Measurements from ENCODE around the gene GGCT.
"Not testable (repeated sequence)": the region's sequence is repeated elsewhere in the genome, so short reads cannot be mapped to it uniquely, and the experiment has no call there.

Gene GGCT

DNA sequence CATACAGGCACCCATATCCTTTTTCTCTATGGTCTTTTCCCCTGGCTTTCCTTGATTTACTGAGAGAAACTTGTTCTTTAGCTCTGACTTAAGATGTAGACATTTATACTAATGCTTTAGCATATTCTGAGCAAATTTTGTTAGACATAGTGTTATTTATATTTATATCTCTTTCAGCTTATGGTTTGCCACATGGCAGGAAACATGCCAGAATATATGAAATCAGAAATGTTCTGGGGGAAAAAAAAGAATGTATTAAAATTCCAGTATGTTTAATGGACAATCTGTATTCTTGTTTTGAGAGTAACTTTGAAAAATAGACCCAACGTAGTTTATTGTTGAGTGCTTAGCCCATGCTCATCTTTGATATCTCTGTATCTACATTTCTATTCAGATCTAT is 10.1 kb upstream of the GGCT start:
- no peak for DNase-seq

DNA sequence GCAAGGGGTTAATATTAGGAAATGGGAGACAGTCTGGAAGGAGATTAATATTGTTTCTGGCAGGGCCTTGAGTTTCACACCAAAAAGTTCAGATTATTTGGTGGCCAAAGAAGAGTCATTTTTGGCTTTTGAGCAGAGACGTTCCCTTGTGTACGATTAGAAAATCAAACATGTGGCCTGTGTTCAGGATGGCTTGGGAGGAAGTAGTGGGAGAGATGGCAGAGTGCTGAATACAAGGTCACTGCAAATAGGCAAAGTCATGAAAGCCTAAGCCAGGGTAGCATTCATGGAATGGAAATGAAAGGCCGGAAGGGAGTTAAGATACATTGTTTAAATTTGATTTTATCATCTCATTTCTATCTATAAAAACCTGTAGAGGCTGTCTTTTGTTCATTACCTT is 9.5 kb upstream of the GGCT start:
- DNase-seq: no peak

DNA sequence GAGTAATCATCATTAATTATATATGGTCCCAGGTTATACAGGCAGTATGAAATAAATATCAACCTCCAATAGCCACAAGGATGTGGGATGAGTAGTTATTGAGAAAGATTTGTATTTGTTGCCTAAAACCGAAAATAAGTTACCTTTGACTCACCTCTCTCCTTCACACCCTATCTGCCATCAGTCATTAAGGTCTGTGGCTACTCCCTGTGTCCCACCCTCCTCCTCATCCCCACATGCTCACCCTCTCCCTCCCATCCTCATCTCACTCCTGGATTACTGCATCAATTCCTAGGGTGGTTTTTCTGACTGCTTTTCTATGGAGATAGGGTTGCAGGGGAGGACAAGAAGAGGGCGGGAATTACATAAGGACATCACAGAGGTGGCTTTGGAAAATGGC is 9.1 kb upstream of the GGCT start:
- DNase-seq: no peak

DNA sequence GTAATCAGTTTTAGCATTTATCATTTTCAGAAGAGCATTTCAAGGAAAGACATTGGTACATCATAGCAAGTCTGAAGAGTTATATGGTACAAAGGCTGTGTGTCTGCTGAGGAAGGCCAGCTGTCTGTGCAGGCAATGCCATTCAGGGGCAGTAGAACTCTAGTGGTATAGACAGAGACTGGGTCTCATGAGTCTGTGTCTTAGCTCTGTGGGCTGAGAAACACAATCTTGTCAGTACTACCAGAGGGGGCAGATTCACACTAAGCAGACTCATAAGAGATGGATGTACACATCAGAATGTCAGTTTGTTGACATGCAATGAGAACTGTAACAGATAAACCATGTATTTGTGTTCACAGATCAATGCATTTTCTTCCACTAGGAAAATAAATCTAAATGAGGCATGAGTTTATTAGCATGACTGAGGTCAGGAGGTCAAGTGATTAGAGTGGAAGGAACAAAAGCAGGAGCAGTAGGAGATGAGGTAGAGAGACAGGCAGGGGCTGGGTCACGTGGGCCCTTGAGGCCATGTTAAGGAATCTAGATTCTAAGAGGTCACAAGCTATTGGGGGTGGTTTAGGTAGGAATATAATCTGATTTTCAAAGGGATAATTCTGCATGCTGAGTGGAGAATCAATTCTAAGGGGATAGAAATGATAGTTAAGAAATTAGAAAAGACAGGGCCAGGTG is 7.5 kb upstream of the GGCT start:
- no peak for DNase-seq

DNA sequence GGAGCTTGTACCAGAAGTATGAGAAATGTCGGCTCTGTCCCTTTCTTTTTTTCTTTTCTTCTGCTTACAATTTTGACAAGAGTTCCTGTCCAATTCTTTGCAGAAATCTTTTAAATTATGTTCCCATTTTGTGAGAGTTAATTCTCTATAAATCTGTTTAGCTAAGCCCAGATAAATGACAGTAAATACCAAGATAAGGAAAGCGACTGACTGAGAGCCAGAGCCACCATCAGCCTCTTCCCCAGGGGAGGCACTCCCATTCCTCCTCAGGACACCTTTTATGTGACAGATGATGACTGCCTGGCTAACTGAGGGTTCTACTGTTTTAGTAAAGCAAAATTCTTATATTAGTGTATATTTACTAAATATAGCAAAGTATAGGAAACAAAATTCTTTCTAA is 6.9 kb upstream of the GGCT start:
- DNase-seq: no peak

DNA sequence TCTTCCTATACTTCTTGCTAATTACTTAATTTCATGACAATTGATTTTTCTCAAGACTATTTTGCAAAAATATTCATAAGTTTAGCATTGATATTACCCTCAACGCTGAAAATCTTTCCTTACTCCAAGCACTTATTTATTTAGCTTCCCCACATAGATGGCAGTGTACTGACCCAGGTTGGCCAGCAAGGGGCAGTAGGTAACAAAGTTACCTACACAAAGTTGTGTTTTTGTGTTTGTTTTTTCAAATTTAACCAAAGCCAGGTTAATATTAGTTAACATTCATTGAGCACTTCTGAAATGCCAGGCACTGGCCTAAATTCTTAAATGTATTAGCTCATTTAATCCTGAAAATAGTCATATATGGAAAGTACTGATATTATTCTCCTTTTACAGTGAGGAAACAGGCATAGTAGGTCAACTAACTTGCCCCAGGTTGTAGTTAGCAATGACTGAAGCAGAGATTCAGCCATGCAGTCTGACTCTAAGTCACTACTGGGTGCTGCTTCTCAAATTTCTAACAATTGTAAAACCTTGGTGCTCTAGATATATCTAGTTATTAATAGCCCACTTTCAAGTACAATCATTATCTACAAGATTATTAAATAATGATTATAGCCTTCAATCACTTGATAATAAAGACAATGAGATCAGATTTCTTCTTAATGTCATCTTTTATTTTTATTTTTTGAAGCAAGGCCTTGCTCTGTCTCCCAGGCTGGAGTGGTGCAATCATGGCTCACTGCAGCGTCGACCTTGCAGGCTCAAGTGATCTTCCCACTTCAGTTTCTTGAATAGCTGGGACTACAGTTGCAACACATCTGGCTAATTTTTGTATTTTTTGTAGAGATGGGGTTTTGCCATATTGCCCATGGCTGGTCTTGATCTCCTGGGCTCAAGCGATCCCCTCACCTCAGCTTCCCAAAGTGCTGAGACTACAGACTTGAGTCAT is 5.8 kb upstream of the GGCT start:
- DNase-seq: peak; percentile 24

DNA sequence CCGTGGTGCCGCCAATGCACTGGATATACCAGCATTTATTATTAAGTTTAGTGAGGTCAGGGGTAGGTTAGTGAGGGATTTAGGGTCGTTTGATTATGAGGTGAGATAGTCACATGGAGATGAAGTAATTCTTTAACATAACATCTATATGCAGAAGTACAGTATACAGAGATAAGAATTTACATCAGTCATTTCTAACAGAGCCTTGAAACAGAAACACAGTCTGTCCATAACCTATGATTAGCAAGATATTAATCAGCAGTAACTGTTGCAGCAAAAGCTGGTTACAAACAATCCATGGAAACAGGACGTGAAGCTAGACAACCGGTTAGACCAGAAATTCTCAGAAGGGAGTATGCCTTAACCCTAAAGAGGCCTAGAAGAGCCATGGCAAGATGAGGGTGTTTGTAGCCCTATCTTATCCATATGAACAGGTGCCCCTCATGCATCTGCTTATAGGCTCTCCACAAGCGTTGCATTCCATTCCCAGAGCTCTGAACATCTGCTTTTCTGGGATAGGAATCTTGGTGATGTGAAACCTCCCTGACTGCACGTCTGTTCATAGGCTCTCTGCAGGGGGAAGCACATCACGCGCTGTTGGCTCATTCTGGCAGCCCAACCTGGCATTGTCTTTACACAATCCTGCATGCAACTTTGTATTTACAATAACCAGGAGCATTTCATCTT is 4.7 kb upstream of the GGCT start:
- DNase-seq: not testable (repeated sequence)

DNA sequence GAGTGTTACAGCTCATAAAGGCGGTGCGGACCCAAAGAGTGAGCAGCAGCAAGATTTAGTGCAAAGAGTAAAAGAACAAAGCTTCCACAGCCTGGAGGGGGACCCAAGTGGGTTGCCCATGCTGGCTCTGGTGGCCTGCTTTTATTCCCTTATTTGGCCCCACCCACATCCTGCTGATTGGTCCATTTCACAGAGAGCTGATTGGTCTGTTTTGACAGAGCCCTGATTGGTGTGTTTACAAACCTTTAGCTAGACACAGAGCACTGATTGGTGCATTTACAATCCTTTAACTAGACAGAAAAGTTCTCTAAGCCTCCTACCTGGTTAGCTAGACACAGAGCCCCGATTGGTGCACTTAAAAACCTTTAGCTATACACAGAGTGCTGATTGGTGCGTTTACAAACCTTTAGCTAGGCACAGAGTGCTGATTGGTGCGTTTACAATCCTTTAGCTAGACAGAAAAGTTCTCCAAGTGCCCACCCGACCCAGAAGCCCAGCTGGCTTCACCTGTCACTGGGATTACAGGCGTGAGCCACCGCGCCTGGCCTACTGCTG is 2.8 kb upstream of the GGCT start:
- DNase-seq: not testable (repeated sequence)

DNA sequence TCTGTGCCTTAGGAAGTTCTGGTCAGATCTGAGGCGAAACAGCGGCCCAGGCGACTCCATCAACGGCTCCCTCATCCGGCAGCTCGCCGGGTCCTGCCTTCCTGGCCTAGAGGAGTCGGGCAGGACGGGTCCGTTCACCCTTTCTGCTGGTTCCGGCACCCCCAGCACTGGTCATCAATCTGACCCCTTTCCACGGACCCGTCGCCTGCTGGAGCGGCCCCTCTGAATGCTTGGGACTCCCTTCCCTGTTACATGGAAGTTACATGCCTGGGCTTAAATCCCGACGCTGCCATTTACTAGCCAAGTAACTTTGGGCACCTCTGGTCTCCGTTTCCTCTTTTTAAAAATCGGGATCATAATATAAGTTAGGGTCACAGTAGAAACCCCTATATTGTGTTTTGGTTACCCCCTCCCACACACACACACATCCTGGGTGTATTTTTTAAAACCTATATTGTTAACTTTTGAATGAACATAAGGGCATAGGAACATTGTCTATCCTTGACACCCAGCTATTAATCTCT is 607 bp upstream of the GGCT start:
- DNase-seq: no peak

DNA sequence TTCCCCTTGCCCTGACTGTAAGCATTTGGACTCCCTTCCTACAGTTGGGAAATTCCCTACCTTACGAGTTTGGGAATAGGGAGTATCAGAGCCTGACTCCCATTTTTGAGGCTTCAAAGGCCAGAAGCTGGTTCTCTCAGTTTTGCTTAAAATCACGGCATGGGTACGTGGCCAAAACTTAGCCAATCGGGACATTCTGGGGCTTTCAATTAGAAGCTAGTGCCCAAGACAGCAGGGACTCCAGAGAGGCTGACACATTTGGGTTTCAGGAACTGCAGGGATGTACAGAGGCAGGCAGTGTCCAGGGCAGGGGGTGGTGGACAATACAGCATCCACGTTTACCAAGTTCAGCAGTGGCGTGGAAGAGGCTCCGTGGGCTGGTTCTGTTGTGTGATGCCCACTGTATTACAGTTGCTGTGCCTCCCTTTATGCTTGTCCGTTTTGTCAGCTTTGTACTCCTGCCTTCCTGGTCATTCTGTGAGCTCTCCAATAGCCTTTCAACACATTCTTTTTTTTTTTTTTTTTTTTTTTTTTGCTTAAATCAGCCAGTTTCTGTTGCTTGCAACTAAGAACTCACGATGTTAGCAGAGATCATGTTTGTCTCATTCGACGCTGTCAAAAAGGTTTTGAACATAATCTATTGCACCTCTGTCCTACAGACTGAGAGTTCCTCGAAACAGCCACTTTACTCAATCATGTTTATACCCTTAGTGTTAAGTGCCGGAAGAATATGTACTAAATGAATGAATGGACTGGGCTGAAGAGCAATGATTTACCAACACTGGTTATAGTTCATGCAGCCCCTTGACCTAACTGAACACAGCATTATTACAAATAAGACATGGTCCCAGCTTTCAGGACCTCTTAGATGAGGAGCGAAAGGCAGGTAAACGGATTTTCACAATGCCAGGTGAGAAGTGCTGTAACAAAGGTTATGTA is 1.1 kb downstream of the GGCT start:
- no peak for DNase-seq

DNA sequence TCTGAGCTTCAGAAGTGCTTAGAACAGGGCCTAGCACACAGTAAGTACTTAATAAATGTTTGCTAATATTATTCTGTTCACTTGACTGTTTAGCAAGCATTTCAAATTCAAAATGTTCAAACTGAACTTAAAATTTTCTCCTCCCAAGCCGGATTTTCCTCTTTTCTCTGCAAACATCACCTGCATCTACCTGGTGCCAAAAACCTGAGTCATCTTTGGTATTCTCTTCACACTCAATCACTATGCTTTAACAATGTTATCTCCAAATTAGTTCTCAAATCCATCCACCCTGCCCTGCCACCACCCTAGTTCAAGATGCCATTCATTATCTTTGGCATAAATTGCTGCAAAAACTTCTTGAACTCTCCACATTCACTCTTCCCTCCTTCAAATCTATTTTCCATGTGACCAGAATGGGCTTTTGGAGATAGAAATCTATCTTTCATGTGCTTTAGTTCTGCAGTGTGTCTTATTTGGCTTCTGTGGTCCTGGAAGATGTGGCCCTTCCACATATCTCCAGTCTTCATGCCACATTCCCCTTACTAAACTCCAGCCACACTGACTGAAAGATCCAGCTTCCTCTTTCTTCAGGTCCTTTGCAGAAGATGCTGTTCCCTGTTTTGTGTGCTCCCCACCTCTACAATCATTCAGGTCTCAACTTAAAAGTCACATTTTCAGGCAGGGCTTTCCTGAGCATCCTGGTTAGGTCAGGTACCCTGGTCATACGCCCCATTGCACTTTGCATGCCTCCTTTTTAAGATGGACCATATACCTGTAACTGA is 2.0 kb downstream of the GGCT start:
- no peak for DNase-seq

DNA sequence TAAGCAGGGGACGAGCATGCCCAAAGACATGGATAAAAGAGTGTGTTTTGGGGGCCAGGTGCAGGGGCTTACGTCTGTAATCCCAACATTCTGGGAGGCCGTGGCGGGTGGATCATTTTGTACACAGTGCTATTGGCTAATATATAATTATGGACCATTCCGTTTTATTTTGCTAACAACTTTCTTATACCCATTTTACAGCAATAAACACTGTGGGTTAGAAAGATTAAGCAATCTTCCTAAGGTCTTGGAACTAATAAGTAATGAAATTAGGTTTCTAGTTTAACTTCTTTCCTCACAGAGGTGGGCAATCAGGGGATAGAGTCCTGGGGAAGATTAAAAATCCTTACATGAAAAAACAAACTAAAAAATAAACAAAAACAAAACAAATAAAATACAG is 3.4 kb downstream of the GGCT start:
- DNase-seq: no peak

DNA sequence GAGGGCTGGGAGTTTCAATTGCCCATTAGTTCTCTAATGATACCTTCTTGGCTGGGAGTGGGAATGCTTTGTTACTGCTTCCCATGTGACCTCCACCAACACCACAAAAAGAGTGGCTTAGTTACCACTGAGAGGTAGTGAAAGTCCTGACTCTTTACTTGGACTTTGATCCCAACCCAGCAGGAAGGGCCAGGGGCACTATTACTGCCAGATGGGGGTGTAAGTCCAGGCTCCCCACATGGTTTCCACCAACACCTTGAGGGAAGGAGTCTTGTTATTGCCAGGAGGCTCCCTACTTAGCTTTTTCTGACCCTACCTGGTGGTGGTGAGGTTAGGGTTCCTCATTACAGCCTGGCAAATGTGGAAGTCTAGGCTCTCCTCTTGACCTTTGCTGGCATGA is 11.4 kb downstream of the GGCT start:
- no peak for DNase-seq

DNA sequence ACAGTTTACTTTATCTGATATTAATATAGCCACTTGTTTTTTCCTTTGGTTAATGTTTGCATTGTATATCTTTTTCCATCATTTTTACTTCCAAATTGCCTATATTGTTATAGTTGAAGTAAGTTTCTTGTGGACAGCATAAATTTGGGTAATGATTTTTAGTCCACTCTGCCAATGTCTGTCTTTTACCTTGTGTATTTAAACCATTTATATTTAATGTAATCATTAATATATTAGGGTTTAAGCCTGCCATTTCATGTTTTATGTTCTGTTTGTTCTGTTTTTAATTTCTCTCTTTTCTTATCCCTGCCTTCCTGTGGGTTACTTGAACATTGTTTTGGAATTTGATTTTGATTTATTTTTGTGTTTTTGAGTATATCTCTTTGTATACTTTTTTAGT is 13.2 kb downstream of the GGCT start:
- no peak for DNase-seq

DNA sequence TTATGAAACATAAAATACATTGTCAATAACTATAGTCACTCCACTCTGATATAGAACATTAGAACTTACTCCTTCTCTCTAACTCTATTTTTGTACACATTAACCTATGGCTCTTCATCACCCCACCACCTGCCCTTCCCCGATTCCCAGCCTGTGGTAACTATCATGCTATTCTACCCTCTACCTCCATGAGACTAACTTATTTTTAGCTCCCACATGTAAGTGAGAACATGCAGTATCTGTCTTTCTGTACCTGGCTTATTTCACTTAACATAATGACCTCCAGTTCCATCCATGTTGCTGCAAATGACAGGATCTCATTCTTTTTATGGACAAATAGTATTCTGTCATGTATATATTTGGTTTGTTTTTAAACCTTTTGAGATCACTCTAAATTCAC is 17.3 kb downstream of the GGCT start:
- no peak for DNase-seq

DNA sequence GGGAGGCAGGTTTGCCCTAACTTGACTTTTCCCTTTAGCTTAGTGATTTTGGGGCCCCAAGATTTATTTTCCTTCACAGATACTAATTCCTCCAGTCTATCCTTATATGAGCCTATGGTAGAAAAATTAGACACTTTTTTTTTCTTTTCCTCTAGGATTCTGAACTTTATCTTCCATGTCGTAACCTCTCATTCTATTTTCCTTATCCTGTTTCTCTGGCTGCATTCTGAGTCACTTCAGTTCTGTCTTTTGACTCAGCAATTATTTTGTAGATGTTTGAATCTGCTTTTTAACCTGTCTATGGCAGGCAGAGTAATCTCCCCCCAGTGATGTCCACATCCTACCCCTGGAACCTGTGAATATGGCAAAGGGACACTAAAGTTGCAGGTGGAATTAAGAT is 19.0 kb downstream of the GGCT start:
- DNase-seq: no peak

DNA sequence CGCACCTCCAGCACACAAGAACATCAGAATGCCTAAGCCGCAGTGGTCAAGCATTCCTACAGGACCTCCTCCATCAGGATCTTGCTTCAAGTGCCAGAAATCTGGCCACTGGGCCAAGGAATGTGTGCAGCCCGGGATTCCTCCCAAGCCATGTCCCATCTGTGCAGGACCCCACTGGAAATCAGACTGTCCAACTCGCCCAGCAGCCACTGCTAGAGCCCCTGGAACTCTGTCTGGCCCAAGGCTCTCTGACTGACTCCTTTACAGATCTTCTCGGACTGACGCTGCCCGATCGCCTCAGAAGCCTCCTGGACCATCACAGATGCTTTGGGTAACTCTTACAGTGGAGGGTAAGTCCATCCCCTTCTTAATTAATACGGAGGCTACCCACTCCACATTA is 23.2 kb downstream of the GGCT start:
- DNase-seq: not testable (repeated sequence)

DNA sequence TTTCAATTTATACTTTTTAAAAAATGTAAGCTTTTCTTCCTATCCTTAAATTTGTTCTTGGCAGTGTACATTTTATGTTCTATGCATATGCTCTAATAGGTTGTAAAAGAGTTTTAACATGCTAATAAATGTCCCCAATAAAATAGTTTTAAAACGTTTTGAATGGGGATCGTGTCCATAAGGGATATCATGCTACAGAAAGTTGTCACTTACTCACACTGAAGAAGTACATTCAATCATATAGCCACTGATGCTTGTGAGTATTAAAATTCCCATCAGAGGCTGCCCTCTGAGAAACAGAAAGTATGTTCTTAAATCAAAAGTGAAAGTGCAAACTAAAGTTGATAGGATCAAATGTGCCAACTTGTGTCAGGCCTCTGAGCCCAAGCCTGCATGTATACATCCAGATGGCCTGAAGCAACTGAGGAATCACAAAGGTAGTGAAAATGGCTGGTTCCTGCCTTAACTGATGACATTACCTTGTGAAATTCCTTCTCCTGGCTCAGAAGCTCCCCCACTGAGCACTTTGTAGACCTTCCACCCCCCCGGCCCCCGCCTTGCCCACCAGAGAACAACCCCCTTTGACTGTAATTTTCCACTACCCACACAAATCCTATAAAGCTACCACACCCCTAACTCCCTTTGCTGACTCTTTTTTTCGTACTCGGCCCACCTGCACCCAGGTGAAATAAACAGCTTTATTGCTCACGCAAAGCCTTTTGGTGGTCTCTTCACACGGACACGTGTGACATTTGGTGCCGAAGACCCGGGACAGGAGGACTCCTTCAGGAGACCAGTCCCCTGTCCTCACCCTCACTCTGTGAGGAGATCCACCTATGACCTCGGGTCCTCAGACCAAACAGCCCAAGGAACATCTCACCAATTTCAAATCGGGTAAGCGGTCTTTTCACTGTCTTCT is 25.2 kb downstream of the GGCT start:
- peak; percentile 6 for DNase-seq

DNA sequence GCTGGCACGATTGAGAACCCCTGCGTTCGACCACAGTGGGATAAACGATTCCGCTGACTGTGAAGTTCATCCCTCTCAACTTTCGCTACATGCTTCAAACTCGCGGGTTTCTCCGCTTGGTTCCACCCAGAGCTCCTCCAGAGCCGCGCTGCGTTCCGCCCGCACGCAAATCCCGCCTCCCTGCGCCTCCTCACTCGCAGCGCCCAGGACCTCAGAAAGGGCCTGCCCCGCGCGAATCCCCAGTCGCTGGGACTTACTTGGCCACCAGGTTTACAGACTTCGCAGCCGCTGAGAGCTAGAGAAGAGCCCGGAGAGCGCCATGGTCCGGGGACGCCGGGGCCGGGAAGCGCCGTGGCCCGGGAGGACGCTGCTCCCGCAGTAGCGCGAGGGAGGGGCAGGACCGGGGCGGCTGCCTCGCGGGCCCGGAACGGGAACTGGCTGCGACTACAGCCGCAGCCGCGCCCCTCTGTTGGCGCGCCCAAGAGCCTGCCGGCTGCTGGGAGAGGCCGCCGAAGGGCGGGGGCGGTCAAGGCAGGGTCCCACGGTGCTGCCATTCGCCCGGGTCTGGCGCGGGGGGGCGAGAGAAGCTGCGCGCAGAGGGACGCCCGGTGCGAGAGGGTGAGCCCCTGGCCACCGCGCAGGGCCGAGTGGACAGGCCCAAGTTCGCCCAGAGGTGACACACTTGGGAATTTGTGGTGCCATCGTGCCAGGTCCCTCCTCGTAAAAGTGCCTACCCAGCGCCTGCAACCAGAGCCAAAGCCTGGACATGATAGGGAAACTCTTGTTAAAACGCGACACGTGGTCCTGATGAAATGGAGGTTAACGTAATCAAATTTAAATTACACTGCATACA is 26.1 kb downstream of the GGCT start, which contains the start of gene NOD1:
NOD1 (minus strand) TSS at position 436 of the 853 bp plus-strand sequence. CDS start 21,863 bp downstream, outside the sequence.
- DNase-seq: peak; percentile 79
